HG03439 (cell line): Measurements from ENCODE around the gene LCP2.

Source experiments
- ATAC-seq: cut with Tn5 transposase; IDR thresholded peaks from one replicate; pipeline ENCODE4 v1.9.1; 2021; ENCODE audit warnings: mild to moderate bottlenecking, moderate library complexity; ENCODE audit not compliant: unreplicated experiment

The LCP2 gene

DNA sequence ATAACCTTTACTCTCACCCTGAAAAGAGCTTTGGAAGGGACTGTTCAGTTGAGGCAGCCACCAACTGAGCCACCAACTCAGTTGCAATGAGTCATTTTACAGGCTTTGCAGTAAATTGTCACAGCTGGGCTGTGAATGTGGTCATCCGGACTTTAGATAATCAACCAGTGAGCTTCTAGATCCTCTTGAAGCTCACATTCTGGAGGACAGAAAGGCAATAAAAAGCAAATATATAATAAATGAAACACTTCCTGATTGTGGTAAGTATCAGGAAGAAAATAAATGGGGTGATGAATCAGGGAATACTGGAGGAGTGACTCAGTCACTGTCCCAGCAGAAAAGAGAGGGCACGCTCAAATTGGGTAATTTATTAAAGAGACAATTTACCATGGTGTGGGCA is 78.0 kb downstream of the LCP2 start:
- no peak for ATAC-seq

DNA sequence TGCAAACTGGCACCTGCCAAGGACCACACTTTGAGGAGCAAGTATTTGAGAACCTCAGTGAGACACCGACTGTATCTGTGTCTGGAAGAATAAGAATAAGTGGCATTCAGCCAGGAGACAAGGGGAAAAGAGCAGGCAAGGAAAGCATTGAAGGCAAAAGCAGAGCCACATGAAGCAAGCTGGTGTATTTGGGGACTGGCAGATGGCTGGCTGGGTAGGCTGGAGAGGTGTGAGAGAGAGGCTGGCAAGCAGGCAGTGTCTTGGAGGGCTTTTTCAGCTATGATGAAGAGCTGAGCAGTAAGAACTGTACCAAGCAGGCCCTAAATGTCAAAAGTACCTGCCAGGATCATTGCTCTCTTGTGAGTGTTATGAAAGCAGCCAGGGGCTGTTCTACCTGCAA is 78.9 kb downstream of the LCP2 start:
- ATAC-seq, result no peak

DNA sequence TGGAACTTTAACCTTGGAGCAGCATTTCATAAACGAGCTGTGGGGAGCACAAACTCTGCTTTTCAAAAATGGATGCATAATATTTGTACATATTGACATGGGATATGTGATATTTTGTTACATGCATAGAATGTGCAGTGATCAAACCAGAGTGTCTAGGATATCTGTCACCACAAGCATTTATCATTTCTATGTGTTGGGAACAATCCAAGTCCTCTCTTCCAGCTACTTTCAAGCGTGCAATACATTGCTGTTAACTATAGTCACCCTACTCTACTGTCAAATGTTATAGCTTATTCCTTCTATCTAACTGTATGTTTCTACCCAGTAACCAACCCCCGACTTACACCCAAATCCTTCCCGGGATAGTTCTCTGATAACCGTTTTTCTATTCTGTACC is 79.7 kb downstream of the LCP2 start:
- ATAC-seq, result no peak

GRCh38 chr5:170216257-170216864 is 81.2 kb downstream of the LCP2 start:
- no peak for ATAC-seq

DNA sequence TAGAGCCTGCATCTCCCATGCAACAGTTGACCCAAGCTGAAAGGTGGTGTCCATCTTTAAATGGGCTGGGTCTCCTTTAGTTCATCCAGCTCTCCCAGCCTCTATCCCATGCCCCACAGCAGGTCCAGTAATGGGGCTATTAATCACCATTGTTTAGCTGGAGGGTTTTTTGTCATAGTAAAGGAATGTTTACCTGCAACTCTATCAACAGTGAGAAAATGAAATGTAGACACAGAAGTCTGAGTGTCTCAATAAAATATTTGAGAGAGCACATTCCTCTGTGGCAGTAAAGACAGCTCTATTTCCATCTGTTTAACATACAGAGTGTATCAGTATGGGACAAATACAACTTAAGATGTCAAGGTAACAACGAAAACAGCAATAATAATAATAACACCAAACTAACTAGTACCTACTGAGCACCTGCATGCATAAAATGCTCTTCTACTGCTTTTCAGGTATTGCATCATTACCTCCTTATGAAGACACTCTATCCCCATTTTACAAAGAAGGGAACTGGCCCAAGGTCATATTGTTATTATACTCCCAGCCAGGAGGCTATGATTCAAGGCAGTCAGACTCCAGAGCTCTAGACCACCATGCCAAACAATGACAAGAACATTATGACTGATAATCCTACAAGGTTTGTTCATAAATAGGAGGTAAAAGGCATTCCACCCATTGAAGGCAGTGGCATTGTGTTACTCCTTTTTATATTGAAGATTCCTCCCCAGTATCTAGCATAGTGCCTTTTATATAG is 85.8 kb downstream of the LCP2 start:
- ATAC-seq, result no peak

GRCh38 chr5:170206958-170207357 is 90.6 kb downstream of the LCP2 start:
- no peak for ATAC-seq

- ATAC-seq, result no peak
These were observed 91.4 kb downstream of the LCP2 start for GRCh38 chr5:170206216-170206615.

- ATAC-seq, result no peak
These were observed 93.4 kb downstream of the LCP2 start for GRCh38 chr5:170204202-170204601.

- ATAC-seq, result no peak
These were observed 95.5 kb downstream of the LCP2 start for GRCh38 chr5:170202117-170202516.

- no peak for ATAC-seq
These were observed 96.3 kb downstream of the LCP2 start for GRCh38 chr5:170201311-170201710.

GRCh38 chr5:170200876-170201275 is 96.7 kb downstream of the LCP2 start:
- no peak for ATAC-seq
